Glomerular visceral epithelial cell (primary cell): ENCODE measurements around the gene A1CF.

Experiments
- DNase-seq: peaks from one replicate; pipeline ENCODE4 v3.0.0-alpha.2; 2016; ENCODE audit errors: extremely low spot score

The A1CF gene

DNA sequence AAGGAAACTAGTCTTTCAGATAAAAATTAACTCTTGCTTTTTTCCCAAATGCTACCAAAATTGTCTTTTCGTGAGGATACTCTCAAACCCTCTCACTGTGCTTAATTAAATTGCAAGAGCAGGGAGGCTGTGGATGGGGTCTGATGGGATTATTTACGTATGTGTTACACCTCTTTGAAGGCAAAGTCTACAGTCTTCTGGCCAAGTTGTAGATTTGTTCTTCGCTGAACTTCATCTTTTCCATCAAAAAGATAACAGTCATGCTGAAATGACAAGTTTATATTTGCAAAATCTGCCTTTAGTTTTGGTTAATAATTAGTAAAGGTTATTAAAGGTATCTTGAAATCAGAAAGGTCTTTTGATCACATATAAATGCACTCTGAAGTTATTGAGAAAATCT lies 22.7 kb downstream of the A1CF start:
- DNase-seq = no peak

DNA sequence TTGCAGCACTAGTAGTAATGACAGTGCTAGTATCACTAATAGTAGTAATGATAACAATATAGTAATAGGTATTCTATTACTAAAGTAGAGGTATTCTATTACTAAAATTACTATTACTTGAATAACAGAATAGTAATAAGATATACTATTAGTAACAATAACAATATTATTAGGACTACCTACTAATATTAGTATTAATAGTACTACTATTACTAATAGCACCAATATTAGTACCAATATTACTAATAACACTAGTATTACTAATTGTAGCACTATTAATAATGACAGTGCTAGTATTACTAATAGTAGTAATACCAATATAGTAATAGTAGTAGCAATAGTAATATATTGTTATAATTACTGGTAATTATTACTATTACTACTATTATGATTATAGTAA lies 24.1 kb downstream of the A1CF start:
- no peak for DNase-seq

DNA sequence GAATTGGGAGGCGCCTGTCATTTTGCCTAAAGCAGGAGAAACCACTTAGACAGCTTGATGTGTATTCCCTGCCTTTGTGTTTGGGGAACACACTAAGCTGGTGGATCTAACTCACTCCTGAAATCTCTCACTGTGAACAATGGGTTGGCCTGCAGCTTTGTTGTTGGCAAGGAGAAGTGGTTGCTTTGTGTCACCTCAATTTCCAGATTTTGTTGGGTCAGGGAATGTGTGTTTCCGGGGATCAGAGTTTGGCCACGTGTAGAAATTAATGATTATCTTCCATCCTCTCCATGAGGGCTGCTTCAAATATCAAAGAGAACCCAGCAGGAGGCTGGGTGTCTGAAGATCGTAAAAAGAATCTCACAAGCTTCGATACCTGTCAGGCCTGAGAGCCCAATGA lies 27.8 kb downstream of the A1CF start:
- DNase-seq = no peak

DNA sequence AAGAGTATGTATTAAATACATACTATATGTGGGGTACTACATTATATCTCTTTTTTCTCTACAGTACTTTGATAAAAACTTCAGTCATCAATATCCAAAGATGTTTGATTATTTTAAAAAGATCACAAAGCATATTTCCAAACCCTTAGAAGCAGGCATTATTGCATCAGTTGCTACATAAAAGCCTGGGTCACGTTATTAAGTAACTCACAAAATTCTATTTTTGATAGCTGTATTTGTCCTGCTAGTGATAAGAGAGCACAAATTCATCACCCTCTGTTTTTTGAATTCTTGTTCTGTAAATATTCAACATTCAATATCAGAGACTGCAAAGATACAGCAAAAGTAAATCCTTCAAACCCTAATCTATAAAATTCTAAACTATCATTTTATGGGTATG lies 30.0 kb downstream of the A1CF start:
- no peak for DNase-seq

DNA sequence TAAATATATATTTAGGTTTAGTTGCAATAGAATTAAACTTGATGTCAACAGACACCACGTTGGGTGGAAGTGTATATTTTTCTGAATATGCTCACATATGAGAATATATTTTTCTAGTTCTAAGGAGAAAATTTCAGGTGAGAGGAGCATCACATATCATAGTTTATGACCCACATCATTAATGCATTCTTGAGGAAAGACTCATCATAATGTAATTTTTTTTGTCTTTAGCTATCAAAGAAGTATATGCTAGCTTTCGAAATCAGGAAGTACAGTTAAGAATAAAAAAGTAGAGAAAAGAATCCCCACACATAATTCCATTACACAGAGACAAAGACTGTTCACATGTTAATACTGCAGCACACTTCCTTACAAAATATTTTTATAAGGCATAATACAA lies 30.4 kb downstream of the A1CF start:
- no peak for DNase-seq

DNA sequence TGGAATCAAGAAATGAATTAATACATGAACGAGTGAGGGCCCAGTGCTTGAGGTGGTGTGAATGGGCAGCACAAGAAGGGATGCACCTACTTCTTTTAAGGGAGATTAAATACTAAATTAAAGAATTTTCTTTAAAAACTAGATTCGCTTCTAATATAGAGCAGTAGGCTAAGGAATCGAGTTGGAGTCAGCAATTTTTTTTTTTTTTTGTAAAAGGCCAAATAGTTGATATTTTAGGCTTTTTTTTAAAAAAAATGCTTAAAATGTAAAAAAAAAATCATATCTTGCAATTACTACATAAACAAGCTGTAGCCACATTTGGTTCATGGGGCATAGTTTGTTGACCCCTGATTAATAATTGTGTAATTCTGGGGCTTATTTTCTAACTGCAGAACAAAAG lies 31.9 kb downstream of the A1CF start:
- DNase-seq = no peak

DNA sequence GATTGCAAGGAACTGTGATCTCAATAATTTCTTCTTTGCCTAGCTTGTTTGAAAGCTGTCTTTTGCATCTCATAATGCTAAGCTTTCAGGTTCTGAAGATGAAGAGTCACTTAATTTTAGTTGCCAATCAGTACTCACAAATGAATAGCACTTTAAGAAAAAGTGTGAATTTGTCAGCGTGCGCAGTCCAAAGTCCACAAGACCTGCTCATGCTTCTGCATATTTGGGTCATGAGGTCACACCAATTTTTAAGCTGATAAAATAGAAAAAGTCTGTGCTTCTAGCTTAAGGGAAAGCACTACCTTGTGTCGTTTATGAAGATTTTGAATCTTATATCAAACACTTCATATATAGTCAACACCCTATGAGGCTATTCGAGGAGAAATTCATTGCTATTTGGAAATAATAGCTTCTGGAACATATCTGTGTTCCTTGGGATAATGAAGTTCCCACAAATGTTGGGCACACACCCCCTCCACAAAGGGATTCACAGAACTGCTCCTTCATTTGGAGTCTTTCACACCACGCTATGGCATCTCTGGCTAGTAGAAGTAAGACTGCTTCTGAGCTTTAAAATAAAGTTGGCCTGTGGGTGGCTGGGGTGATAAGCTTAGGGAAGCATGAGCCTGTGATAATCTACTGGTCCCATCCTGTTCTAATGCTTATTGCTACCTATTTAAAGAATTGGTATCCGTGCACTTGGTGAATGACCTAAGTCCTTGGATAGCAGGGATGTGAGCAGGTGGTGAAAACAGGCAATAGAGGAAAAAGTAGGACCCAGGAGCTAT lies 33.3 kb downstream of the A1CF start:
- peak; percentile 37 for DNase-seq

DNA sequence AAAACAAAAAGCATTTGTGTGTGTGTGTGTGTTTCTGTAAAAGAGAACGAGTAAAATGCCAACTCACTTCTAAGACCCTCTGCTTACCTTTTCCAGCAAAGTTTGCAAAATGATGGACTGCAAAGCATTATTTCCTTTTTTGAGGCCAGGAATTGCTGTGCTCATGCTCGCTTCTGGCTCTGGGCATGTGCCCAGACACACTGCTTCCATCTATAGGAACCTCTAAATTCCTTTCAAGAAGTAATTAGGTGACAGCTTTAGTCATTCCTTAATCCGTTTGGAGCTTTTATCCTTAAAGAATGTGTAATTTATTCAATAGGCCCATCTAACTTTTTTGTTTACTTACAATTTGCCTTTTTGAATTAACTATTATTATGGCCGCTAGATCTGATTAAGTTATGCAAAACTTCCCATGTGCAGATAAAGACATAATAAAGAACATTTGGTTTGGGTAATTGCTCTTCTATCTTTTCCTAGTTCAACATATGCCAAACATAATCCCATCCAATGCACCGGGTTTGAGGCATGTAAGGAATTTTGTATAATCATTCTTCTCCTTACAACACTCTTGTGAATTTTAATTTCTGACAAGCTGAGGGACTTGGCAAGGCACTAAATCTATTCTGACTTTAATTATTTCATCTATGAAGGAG lies 34.7 kb downstream of the A1CF start:
- DNase-seq = no peak

DNA sequence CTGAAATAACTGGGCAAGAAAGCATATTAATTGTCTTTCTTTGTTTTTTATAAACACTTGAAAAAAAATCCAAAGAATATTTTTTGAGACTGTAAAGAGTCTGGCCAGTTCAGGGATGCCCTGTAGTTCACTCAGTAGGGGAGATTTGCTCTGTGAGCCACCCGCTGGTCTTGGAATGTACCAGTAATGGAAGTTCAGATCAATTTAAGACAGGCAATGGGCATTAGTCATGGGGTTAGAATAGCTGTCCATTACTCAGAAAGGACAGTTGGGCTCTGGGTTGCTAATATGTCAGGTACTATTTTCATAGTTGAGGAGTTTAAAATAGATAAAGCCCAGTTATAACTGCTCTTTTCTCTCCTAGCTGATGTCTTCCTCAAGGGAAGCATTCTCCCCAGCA lies 38.7 kb downstream of the A1CF start:
- peak; percentile 6 for DNase-seq

DNA sequence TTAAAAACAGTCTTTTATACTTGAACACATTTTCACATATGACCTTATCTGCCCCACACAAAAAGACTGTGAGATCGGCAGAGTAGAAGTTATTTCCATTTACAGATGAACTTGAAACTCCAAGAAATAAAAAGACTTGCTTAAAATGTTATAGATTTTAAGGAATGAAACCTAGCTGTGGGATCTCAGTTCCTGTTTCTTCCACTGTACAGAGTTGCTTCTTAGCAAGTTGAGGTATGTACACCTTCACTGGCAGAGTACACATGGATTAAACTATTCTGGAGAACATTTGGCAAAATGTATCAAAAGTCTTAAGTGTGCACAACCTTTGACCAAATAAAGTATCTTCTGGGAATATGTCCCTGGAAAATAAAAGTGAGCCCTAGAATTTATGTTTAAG lies 48.3 kb downstream of the A1CF start:
- DNase-seq = no peak

DNA sequence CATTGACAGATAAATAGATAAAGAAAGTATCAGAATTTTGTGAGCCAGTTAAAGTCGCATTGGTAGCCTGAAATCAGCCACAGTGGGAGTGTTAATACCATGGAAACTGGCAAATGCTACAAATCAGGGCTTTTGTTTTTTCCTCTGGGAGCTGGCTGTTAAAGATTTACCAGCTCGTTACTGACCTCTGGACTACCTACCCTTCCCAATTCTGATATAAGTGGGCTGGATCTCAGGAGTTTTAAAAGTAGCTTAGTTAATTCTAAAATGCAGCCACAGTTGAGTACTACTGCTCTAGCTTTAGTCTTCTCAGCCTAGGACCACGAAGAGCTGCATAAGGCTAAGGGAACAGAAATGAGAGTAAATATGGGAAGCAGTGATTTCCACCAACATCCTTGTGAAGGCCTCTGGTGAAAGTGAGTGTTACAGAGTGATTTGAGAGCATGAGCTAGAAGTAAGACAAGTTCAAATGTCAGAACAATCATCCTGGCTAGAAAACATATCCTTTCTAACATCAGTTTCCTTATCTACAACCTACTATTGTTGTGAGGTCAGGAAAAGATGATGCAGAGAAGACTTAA lies 53.2 kb downstream of the A1CF start:
- no peak for DNase-seq

DNA sequence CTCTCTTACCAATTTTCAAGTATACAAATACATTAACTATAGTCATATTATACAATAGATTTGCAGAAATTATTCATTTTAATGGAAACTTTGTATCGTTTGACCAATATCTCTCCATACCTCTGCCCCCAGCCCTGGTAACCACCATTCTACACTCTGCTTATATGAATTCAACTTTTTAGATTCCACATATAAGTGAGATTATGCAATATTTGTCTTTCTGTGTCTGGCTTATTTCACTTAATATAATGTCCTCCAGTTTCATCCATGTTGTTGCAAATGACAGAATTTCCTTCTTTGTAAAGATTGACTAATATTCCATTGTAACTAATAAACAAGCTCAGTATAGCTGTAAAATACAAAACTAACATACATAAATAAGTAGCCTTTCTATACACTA lies 55.4 kb downstream of the A1CF start:
- no peak for DNase-seq

DNA sequence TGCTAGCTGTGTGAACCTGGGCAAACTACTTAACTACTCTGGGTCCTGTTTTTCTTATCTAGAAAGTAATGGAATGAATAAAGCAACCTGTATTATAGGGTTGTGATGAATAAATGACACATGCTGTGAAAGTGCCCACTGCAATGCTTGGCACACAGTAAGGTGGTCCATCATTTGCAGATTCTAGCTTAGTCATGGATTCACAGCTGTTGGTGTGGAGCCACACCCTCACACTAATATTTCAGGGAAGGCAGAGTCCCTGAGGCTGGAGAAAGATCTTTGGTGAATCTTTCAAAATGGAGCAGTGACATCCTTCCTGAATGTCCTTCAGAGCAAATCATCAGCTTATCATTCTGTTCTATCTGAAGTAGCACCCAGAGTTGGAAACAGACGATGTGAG lies 60.6 kb downstream of the A1CF start:
- no peak for DNase-seq

DNA sequence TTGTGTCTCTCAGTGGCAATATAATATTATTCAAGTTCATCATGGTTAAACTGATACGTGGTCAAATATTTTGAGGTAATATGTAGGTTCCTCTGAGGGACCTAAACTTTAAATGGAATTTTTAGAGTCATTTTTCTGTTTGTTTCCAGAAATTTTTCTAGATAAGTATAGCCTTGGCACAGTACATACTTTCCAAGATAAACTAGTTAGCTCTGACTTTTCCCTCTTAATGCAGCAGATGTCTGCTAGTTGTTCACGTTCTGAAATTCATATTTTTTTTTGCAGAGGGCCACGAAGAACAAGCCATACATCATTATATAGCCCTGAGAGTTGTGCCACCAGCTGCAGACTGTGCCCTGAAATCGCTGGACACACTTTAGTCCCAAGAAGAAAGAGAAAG lies 61.6 kb downstream of the A1CF start:
- DNase-seq = no peak

DNA sequence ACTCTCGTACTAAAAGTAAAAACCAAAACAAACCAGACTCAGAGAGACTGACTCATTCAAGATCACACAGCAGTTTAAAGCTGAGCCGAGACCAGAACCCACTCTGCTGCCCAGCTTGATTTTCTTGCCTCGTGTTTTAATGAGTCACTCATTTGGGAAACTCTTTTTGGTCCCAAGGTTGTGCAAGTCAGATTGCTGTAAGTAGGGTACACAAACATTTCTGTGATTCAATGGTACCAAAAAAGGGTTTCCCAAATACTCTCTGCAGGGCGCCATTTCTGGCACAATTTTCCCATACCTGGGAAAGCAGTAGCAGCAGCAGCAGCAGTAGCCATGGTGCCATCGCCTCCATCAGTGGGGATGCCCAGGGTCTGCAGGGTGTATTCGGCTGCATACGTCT lies 75.8 kb downstream of the A1CF start:
- DNase-seq = no peak

DNA sequence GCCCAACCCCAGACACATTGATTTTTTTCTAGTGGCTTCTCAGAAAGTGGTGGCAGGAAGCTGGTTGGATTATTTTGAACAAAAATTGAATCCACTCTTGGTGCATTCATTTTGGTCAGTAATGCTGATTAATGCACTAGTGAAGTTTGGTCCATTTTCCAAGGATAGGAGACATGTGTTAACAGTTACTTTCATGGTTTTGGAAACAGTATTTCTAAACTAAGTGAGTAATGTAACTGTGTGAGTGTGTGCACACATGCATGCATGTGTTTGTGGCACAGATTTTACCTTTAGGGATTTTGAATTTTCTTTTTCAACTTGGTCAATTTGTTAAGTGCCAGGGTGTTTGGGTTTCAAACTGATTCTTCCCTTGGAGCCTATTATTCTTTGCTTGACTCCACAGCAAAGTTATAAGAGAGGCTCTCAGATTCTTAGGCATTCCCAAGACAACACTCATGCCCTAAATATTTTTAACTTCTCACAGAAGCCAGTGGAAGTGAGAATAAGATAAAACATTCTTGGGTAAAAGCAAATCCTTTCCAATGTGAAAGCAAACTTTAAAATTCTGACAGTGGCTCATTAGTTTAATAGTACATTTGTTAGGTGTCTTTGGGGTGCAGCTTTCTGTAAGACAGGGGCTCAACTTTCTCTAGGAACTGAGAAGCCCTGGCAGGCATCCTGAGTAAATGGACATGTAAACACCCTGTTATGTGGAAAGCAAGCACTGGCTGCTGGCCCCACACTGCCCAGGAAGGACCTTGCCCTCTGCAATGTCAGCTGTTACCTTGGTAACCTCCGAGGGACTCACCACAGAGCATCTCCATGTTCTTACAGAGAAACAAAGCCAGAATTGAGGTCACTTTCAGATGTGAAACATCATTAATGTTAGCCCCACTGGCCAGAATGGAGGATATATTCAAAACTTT lies 77.3 kb downstream of the A1CF start:
- no peak for DNase-seq

DNA sequence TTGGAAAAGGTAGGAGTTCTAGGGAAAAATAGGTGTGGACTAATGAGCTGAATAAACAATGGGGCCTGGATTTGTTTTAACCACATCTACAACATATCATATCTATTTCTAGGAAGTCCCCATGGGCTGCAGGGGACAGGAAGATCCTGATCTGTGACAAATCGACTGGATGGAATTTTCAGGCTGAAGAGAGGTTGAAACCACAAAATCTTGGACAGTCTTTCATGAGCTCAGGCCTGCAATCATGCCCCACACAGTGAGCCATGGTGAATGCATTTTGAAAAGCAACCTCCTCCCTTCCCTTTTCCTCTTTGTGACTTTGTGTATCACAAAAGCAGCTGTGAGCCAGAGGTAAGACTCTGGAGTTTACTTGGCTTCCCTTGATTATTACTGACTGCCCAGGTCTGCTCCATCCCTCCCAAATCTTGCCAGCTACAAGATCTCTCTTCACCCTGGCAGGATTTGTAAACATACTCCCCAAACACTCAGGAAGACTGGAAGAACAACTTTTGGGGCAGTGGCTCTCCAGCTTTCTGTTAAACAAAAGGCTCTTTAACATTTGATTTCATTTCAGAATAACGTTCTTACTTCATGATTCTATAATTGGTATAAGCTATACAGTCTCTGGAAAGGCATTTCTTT lies 79.3 kb downstream of the A1CF start:
- no peak for DNase-seq

DNA sequence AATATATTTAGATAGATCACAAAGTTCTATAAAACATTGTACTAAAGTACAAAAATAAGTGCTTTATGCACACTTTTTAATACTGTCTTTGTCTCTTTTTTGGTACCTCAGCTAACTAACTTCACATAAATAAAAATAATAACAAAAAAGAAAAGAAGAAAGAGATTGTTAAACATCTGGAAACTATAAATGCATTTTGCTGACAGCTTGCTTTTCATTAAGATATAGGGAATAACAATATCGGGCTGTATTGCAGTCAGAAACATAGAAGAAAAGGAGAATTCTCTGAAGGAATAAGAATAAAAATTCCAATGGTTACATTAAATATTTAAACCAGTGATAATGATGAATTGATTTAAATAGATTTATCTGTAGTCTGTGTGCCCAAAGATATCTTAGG lies 85.8 kb downstream of the A1CF start:
- DNase-seq = no peak

DNA sequence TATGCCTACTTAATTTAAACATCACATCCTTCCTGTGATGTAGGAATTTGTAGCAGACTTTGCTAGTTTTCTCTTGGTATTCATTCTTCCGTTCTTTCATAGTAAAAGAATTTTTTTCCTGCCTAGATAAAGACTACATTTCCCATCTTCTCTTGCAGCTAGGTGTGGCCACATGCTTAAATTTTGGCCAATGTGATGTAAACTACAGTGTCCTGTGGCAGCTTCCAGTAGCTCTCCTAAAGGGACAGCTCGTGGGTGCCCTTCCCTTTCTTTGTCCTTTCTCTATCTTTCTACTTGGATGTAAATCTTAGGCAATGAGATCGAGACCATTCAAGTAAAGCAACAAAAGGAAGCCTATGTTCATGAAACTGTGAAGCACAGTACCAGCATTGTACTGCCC lies 87.1 kb downstream of the A1CF start:
- no peak for DNase-seq

DNA sequence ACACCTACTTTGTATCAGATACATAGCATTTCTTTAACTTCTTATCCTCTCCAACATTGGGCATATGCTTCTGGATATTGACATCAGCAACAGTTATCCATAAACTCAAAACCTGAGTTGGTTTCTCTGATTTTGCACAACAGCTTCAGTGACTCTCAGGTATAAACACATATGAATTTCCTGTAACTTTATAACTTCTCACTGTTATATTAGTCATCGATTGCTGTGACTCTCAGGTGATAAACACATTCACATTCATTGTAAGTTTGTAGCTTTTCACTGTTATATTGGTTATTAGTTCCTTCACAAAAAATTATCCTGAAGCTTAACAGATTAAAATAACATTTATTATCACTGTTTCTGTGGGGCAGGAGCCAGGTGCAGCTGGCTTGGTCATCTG lies 88.7 kb downstream of the A1CF start:
- no peak for DNase-seq

DNA sequence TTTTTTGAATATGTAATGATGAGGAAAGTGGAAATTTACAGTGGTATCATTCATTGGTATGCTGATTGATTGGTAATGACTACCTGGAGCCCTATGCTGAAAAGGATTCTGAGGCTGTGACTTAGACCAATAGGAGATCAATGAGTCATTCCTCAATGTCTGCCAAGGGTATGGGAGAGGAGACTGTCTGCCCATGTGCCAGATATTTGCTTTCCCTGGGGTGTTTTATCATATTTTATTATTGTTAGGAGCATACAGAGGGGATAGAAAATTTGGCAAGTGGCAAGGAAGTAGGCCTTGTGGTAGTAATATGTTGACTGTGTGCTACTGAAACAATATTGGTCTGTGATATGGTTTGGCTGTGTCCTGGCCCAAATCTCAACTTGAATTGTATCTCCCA lies 90.9 kb downstream of the A1CF start:
- DNase-seq = no peak
